H1 (cell line): ENCODE measurements around the gene DCTN2. TPM values are rescaled to one million over a fixed set of nuclear protein-coding genes. Genes with fewer than 3 reads are reported as not detected.

Experiments
- CHD7 ChIP-seq: fragments of 300-600 bp; sonication (generic); IDR thresholded peaks from 2 replicates; pipeline ENCODE4 v1.7.1; 2012; ENCODE audit warnings: low read length, moderate library complexity, mild to moderate bottlenecking, inconsistent platforms; ENCODE audit not compliant: insufficient replicate concordance
- HDAC2 ChIP-seq, 2 experiments: fragments of 300-600 bp in 1 of 2; sonication (generic) in 1 of 2; IDR thresholded peaks; 2 replicates each; pipeline ENCODE4 v1.6.1; 2011 to 2012; ENCODE audit warnings: low read depth in 2 of 2, low read length in 2 of 2, mild to moderate bottlenecking in 2 of 2, moderate library complexity in 2 of 2, borderline replicate concordance in 1 of 2, inconsistent platforms in 1 of 2
- SIN3A ChIP-seq, 2 experiments: IDR thresholded peaks in 1 of 2; conservative IDR thresholded peaks in 1 of 2; 2 replicates each; pipeline ENCODE4 v1.6.1; 2011 to 2012; ENCODE audit warnings: low read length in 2 of 2, improper control_type of control experiment in 1 of 2, low read depth in 1 of 2, mild to moderate bottlenecking in 1 of 2
- polyA plus RNA-seq, 7 experiments: library from polyadenylated mRNA; depleted of rRNA in 3 of 7; stranded (reverse) in 5 of 7; unstranded in 2 of 7; fragments of >200 nt in 5 of 7; fragments of 200-250 nt in 2 of 7; gene quantifications; 1 replicate in 5 of 7; 2 replicates in 1 of 7; 4 replicates in 1 of 7; pipeline versions ENCODE4 v1.2.1 to v1.2.3, GENCODE V29; 2011 to 2013; ENCODE audit warnings: missing spikeins in 2 of 7, mixed read lengths in 2 of 7
- total RNA-seq: library from RNA; stranded (reverse); fragmentation: NEBNext Ultra II Directional; extraction: Animal tissue kit (Norgen Biotek cat#: 25700); gene quantifications from 2 replicates; pipeline ENCODE4 v1.2.1, GENCODE V29; 2021

The DCTN2 gene
- total and polyA plus RNA-seq, 2 of the 8 experiments (the other 6 are each of a cell fraction or from before 2014, with no cell fraction given) = 90.3 to 91.9 TPM

DNA sequence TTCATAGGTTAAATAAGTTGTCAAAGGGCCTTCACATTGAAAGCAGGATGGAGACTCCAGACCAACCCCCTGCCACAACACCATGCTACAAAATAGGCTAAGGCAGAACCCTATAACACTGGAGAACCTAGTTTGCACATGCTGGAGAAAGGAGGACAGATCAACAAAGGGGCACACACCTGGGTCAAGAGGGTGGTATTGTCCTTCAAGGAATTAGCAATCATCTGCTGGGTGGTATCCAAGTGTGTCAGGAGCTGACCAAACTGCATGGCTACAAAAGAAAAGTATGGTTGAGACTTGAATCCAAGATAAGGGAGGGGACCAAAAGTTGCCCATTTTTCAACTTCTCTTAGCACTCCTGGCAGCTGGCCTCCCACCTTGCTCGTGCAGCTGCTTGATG lies 15.2 kb downstream of the DCTN2 start (continued):
- TF ChIP-seq CHD7 = no peak
- TF ChIP-seq HDAC2 (IDR thresholded peaks at IDR 0.05; ENCODE audit: borderline replicate concordance in 1 of 2, low read depth in 2 of 2, low read length in 2 of 2) = no peak
- no peak for TF ChIP-seq SIN3A (conservative IDR thresholded peaks at IDR 0.05 in 1 of 2, IDR thresholded peaks at IDR 0.05 in 1 of 2; ENCODE audit: low read depth in 1 of 2, low read length in 2 of 2)
